GM19240 (cell line): ENCODE measurements around the gene ST6GALNAC2.
A peak's percentile ranks its signal among the peaks of the same experiment; 100 is the strongest.
"Not testable (repeated sequence)": the region's sequence is repeated elsewhere in the genome, so short reads cannot be mapped to it uniquely, and the experiment has no call there.

ENCODE experiments used
- DNase-seq: peaks from one replicate; pipeline ENCODE4 v3.0.0; 2011; ENCODE audit warnings: low spot score; ENCODE audit not compliant: insufficient read length

The ST6GALNAC2 gene

DNA sequence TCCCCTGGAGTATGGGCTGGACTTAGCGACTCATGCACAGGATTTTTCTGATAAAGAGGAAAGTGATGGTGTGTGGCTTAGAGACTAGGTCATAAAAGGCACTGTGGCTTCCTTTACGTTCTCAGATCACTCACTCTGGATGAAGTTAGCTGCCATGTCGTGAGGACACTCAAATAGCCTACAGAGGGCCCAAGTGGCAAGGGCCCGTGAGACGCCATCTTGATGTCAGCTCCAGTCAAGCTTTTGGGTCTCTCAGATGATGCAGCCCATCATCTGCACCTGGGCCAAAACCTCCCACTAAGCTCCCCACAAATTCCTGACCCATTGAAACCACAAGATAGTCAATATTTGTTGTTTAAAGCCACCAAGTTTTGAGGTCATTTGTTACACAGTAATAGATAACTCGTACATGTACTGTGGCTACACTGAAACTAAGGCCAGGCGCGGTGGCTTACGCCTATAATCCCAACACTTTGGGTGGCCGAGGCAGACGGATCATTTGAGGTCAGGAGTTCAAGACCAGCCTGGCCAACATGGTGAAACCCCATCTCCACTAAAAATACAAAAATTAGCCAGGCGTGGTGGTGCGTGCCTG lies 14.7 kb downstream of the ST6GALNAC2 start:
- no peak for DNase-seq

DNA sequence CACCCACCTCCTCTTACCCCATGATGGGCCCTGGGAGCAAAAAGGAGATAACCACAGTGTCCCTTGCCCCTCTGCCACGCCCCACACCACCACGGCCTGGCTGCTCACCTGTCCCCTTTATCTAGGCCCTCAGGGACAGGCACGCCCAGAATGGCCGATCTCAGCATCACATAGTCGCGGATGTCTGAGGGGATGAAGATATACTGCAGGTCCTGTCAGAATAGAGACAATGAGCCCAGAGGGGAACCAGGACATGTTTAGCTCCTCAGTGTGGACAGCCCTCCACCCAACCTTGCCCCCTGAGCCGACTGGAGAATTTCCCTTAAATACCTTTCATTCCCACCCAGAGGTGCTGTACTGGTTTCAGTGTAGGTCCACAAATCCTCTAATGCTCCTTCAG lies 15.2 kb downstream of the ST6GALNAC2 start:
- no peak for DNase-seq

DNA sequence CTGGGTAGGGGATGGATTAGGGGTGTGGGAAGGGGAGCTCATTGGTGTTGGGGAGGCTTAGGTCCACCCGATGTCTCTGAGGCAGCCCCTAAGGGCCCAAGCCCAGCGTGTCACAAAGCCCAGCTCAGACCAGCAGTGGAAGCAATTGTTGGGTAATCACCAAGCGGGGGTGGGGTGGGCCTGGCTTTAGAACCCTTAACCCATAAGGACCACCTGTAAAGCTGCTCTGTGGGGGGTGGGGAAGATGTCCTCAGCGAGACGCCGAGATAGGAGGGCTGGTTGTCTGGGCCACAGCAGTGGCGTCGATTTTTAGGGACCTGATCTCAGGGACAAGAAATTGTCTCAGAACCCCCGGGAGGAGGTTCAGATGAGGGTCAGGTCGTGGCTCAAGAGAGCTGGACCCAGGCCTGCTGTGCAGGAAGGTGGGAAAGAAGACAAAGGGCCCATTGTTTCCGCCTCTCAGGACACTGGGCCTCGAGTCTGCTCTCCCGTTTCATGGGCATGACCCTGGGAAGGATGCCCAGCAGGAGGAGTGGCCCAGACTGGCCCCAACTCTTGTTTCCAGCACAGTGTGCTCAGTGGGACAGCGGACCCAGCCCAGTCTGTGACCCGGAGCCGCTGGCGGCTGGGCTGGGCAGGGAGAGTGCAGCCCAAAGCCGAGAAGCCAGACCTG lies 15.9 kb downstream of the ST6GALNAC2 start:
- DNase-seq: no peak

GRCh38 chr17:76568811-76569221 lies 16.8 kb downstream of the ST6GALNAC2 start:
- DNase-seq: no peak

GRCh38 chr17:76567634-76568432 lies 17.8 kb downstream of the ST6GALNAC2 start:
- no peak for DNase-seq

- DNase-seq: no peak
Observed at GRCh38 chr17:76566988-76567431, 18.6 kb downstream of the ST6GALNAC2 start.

DNA sequence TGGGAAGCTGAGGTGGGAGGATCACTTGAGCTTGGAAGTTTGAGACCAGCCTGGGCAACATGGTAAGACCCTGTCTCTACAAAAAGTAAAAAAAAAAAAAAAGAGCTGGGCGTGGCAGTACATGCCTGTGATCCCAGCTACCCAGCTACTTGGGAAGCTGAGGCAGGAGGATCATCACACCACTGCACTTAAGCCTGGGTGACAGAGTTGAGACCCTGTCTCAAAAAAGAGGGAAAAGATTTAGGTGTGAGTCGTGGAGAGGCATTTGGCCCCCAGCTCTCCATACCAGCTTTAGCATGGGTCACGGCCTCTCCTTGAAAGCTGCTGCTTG lies 19.1 kb downstream of the ST6GALNAC2 start:
- DNase-seq: no peak

GRCh38 chr17:76565728-76566612 lies 19.7 kb downstream of the ST6GALNAC2 start:
- DNase-seq: no peak

DNA sequence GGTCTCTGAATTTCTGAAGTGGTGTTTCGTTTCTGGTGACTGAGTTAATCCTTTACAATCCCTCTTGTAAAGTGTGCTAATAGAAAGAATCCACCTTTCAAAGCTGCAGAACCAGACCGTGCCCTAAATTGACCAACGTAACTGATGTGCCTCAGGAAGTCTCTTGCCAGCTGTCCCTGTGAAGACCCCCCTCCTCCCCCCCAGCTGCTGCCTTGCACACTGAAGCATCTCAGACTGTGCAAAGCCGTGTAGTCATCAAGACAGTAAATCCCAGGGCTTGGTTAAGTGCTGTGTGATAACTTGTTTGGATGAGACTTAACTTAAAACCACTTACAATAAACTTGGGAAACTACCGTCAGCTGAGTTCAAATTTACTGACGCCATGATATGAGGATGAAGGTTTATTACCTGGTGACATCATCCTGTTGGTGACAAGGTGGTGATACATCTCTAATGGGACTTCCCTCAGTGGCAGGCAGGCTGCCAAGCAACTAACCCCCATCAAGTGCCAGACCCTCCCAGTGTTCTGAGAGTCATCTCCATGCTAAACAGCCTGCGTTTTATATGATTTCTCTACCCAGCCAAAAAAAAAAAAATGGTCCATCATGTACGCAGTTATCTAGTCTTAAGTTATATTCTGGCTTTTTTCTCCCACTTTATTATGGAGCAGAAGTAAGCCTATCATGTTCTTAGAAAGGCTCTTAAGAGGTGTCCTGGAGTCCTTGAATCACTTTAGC lies 20.5 kb downstream of the ST6GALNAC2 start:
- not testable (repeated sequence) for DNase-seq

DNA sequence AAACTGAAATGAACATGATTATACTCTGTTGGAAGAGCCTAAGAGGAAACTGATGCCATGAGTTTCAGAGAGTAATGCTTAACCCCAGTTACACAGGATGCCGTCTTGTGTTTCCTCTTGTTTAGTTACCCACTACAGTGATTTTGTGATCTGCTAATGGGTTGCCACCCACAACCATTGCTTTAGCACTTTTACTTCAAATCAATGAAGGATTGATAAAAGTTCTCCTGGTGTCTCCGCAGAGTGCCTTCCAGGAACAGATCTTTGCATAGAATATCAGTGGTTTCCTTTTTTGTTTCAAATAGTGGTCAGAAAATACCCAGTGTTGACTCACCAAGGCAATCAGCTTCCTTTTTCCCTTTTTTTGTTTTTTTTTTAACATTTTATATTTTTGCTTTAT lies 22.3 kb downstream of the ST6GALNAC2 start:
- not testable (repeated sequence) for DNase-seq

DNA sequence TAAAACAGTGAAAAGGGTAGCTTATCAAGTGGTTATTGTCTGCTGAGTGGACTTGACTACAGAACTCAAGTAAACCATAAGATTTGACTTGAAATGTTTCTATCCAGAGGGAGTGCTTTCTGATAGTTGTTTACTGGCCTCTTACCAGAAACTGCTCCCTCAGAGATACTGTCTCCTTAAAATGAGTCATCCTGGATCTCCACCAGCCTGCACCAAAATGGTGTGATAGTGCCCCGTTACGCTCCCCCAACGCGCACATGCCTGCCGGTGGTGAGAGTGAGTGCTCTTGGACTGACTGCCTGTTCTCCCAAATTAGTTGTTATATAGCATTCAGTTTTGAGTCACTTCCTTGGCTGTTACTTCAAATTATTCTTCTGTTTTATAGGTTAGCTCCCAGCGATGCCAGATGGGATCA lies 22.9 kb downstream of the ST6GALNAC2 start:
- no peak for DNase-seq

GRCh38 chr17:76561799-76562268 lies 23.8 kb downstream of the ST6GALNAC2 start:
- DNase-seq: no peak

GRCh38 chr17:76561332-76561731 lies 24.3 kb downstream of the ST6GALNAC2 start:
- DNase-seq: no peak

GRCh38 chr17:76560877-76561221 lies 24.8 kb downstream of the ST6GALNAC2 start:
- DNase-seq: no peak

DNA sequence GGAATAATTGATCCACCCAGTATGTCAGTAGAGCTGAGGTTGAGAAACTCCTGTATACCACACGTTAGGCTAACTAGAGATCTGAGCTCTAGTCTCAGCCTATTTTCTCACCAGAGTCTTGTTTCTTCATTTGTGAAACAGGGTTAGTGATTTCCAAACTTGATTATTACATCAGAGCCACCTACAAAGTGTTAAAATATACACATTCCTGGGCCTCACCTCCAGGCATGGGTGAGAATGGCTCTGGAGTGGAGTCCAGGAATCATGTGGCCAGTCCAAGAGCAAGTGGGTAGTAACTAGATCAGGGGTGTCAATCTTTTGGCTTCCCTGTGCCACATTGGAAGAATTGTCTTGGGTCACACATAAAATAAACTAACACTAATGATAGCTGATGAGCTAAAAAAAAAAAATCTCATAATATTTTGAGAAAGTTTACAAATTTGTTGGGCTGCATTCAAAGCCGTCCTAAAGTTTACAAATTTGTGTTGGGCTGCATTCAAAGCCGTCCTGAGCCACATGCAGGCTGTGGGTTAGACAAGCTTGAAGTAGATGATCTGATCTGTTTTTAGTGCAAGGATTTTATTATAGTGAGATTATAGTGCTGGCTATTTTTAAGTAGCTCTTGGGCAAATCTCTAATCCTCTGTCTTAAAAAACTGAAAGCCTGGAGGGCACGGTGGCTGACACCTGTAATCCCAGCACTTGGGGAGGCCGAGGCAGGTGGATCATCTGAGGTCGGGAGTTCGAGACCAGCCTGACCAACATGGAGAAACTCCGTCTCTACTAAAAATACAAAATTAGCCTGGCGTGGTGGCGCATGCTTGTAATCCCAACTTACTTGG lies 25.4 kb downstream of the ST6GALNAC2 start:
- DNase-seq: no peak

GRCh38 chr17:76559460-76559859 lies 26.2 kb downstream of the ST6GALNAC2 start:
- DNase-seq: not testable (repeated sequence)

- DNase-seq: no peak
Observed at GRCh38 chr17:76558198-76559095, 27.2 kb downstream of the ST6GALNAC2 start.

DNA sequence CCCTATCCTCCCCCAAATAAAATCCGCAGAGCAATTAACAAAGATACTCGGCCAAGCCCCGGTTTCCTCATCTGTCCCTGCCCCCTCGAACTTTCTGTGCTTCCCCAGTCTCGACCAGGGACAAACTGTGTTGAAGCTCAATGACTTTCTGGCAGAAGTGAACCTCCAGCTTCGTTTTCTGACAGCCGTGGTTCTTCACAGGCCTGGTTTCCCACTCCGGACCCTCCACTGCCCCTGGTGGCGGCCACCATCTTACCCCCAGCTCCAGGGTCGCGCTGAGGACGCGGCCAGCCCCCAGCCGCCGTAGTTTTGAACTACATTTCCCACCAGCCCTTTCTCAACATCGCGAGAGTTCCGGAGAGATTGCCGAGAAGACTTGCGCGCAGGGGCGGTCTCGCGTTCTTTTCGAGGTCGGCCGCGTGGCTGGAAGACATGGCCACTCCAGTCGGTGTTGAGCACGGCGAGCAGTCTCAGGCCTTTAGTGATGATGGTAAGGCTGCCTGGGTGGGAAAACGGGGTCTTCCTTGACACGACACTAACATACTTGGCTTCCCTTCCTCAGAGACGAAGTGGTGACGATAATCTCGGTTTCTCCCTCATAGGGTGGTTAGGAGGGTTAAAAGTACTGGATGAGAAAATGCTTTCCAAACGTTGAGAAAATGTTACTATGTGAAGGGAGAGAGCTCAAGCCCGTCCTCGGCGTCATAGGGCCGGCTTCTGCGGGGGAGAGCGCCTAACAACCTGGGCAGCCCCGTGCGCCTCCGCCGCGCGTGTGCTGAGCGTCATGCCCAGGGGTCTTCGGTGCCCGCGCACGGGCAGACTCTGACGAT lies 28.1 kb downstream of the ST6GALNAC2 start:
- DNase-seq: peak; percentile 69
